NCI-H2171 treated with DMSO at 0.1 percent for 48 hours (cell line): ENCODE data around the gene GFPT1.
"Not testable (repeated sequence)": the region's sequence is repeated elsewhere in the genome, so short reads cannot be mapped to it uniquely, and the experiment has no call there.

ENCODE experiments used
- DNase-seq: peaks from one replicate; lab custom pipeline; 2025; lab: John Stamatoyannopoulos, UW

Gene GFPT1

DNA sequence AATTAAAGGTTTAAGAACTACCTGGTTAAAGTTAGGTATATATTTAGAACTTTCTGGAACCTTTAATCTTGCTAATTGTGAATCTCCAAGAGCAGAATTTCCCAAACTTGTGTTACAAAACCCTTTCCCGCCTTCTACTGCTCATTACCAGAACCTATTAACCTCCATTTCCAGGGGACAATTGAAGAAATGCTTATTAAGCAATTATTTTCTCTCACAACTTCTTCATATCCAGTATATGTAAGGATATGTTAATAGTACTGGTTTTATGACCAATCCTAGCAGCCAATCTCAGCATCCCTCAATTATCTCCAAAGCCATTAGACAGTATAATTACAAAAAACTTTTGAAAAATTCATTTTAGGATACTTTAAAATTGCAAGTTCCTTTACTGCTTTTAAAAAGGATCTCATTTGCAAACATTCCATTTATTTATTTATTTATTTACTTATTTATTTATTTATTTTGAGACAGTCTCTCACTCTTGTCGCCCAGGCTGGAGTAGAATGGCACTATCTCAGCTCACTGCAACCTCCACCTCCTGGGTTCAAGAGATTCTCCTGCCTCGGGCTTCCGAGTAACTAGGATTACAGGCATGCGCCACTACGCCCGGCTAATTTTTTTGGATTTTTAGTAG is 3.7 kb downstream of the GFPT1 start:
- DNase-seq, result no peak

DNA sequence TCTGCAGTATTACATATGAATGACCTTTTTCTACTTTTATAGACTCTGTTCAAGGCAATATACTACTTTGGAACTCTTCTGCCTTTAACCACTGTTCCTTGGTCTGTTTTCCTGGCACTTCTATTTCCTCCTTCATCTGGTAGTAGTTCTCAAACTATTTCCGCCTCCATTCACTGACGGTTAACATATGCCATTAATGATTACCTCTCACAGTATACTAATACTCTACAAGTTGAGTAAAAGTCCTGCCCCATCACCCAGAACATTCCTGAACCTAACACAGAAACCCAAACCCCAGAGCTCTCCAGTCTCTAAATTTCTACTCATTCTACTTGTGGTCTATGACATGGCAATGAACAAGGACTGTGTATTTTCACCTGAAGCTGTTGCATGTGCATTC is 4.5 kb downstream of the GFPT1 start:
- no peak for DNase-seq

DNA sequence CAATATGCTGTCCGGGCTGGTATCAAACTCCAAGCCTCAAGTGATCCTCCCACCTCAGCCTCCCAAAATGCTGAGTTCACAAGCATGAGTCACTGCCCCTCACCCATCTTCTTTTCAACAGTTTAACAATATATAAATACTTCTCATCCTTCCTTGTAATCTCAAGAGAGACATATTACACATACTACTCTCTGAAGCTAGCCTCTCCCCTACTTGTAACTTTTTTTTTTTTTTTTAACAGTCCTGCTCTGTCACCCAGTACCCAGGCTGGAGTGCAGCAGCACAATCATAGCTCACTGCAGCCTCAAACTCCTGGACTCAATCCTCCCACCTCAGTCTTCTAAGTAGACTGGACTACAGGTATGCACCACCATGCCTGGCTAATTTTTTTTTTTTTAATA is 5.7 kb downstream of the GFPT1 start:
- no peak for DNase-seq

DNA sequence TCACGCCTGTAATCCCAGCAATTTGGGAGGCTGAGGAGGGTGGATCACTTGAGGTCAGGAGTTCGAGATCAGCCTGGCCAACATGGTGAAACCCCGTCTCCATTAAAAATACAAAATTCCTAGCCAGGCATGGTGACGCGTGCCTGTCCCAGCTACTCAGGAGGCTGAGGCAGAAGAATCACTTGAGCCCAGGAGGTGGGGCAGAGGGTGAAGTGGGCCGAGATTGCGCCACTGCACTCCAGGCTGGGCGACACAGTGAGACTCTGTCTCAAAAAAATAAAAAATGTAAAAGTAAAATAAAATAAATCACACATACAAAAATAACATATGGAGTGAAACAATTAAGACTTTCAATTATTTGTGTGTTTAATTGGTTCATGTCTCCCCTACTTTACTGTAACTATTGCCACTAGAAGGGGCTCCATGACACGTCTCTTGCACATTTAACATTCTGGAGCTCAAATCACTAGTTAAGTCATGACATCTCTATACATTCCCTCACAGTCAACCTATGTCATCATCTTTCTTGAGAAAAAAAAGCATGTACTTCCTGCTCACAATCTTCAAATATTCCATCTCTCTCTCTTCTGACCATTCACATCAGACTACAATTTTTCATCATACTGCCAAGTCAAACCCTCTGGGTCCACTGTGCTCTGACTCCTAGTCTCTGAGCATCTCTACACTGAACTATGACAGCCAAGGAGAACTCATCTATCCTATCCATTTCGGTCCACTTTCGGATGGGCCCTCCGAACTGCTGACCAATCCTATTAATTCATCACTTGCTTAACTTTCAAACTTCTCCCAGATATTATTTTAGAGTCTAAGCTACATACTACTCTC is 6.7 kb downstream of the GFPT1 start:
- DNase-seq, result no peak

DNA sequence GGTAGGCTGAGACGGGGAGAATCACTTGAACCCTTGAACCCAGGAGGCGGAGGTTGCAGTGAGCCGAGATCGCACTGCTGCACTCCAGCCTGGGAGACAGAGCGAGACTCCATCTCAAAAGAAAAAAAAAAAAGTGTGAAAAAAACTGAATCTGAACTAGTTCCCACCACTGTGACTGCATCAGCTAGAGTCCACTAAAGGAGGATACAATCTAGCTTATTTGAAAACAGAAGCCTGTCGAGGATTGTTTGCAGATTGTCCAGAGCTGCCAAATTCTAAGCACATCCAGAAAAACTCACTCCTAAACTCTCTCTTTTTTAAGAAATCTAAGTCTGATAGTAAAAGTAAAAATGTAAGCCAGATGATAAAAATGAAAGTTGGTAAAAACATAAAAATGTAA is 10.6 kb downstream of the GFPT1 start:
- no peak for DNase-seq

DNA sequence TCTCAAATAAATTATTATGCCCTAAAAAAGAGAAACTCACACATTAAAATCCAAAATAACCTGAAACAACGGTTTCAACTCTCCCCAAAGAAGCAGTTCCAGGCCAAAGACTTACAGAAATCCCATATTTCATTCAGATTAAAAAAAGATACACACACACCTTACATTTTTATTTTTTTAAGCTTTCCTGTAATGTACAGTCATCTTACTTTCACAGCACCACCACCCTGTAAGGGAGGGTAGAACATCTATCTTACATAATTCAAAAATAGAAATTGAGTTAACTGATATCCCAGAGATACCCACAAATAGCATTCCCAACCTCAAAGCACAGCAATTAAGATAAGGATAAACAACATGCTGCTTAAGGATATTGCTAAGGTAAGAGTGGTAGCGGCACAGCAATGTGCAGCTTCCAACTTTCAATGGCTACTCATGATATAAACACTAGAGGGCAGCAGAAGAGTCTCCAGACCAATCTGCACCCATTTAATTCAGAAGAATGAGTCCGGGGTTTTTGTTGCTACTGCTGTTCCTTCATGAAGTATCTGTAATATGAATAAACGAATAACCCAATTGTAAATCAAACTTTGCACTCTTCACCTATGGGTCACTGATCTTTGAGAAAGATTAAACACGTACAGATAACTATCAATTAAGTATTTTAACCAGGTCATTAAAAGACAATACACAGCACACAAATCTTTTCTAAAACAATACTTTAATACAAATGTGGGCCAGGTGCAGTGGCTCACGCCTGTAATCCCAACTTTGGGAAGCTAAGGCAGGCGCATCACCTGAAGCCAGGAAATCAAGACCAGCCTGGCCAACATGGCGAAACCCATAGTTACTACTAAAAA is 11.3 kb downstream of the GFPT1 start:
- DNase-seq, result no peak

DNA sequence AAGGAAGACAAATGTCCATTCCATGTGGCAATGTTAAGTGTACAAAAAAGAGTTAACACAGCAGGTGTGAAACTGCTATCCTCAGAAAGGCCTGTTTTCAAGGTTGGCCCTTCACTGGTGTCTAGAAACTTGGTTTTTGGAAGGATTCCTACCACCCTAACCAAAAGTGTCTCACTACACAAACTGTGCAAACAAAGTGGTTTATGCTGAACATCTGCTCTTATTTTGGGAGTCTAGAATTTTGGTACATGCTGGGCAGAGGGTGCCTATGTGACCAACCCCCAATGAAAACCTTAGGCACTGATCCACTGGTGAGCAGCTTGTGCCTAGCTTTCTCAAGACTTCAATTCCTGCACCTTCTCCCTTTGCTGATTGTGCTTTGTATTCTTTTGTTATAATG is 14.3 kb downstream of the GFPT1 start:
- no peak for DNase-seq

DNA sequence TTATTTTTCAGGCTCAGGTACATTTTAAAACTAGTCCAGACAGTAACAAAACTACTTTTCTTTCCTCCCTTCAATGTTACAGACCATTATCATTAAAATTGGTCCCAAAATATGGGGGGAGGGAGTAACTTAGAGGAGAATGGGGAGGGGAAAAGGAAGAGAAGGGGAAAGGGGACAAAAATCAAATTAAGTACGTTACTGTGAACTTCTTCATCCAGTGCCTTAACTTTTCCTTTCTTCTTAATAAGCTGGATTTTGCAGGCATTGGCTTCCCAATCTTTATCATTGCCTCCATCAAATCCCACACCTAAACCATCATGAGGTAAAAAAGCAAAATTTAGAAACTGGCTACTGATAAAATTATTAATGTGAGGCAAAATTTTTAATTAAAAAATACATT is 17.2 kb downstream of the GFPT1 start:
- no peak for DNase-seq

DNA sequence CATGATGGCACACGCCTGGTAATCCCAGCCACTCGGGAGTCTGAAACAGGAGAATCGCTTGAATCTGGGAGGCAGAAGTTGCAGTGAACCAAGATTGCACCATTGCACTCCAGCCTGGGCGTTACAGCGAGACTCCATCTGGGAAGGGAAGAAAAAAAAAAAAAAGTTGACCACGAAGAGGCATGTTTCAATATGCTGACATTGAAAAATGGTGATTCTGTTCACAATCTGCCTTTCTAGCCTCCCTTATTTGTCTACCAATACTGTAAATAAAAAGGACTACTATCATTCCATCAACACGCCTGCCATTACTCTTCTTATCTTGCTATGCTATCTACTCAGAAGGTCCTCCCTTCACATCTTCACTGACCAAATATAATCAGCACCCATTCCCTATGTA is 18.4 kb downstream of the GFPT1 start:
- no peak for DNase-seq

DNA sequence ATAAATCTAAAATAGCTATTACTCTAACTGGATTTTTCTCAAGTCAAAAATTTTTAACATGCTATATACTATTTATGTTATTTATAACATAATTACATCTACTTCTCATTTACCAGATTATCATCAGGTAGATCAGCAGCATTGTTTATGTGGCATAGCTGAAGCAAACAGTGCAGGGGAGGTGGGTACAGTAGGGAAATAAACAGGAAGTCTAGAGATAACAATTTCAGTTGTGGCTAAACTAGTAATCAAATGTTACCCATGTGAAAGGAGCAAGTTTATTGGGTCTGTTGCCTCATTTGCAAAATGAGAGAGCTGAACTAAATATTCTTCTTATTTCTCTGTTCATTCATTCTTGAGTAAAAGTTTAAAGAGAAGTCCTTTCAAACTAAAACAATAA is 27.7 kb downstream of the GFPT1 start:
- DNase-seq, result no peak

DNA sequence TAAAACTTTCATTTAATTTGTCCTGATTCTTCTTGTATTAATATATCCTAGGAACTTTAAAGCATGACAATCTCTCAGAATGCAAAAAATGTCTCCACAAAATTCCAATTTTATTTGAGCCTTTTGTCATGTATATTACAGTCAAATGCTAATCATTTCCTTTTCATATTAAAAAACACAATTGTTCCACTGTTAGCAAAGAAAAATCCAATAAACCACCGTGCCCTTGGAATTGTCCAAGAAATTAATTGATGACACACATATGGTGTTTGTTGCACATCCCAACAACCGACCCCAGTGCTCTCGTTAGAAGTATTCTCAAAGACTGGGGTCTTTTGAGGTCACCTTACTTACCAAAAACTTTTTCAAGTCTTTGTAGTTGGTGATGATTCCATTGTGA is 28.1 kb downstream of the GFPT1 start:
- DNase-seq, result no peak

DNA sequence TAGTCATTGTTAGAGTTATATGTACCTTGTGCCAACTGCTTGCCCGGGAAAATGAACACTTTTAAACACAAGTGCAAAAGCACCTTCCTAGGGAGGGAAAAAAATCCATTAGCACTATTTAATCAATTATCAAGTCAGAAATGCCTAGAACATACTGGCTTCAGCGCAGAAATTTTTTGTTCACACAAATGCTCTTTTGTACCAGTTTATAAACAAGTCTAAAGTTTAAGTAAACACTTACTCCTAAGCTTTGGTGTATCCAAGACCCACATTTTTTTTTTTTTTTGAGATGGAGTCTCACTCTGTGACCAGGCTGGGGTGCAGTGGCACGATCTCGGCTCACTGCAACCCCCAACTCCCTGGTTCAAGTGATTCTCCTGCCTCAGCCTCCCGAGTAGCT is 30.6 kb downstream of the GFPT1 start:
- DNase-seq, result no peak

DNA sequence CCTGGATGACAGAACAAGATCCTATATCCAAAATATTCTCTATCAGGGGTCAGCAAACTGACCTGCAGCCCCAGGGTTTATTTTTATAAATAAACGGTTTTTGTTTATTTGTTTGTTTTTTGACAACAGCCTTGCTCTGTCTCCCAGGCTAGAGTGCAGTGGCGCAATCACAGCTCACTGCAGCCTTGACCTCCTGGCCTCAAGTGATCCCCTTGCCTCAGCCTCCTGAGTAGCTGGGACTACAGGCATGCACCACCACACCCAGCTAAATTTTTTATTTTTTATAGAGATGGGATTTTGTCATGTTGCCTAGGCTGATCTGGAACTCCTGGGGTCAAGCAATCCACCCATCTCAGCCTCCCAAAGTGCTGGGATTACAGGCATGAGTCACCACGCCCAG is 32.1 kb downstream of the GFPT1 start:
- DNase-seq, result not testable (repeated sequence)

DNA sequence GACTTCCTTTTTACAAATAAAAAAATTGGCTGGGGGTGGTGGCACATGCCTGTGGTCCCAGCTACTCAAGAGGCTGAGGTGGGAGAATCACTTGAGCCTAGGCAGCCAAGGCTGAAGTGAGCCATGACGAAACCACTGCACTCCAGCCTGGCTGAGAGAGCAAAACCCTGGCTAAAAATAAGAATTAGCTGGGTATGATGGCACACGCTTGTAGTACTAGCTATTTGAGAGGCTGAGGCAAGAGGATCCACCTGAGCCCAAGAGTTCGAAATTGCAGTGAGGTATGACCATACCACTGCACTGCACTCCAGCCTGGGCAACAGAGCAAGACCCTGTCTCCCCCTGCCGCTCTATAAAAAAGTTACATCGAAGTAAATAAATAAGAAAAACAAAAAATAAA is 33.7 kb downstream of the GFPT1 start:
- no peak for DNase-seq

DNA sequence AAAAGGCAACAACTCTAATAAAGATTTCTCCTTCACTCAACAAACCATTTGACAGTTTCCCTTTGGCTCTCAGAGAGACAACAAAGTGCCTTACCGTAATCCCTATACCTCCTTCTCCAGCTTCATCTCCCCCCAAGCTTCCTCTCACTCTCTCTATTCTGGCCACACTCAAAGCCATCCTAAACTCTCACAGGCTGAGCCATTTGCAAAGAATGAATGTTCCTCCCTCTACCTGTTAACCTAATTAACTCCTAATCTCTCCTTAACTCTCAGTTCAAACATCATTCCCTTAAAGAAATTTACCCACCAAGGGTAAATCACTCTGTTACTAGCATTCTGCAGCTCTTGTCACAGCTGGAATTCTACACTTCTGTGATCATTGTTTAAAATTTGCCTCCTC is 38.2 kb downstream of the GFPT1 start:
- no peak for DNase-seq

DNA sequence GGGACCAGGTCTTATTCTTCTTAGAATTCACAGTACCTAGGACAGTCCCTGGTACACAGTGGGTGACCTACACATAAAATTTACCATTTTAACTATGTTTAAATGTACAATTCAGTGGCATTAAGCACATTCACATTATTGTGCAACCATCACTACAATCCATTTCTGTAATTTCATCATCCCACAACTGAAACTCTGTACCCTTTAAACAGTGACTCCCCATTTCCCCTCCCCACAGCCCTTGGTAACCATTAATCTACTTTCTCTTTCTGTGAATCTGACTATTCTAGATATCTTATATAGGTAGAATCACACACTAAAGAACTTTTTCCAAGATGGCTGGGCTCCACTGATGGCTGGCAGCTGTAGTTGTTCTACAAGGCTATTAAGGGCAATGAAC is 41.6 kb downstream of the GFPT1 start:
- DNase-seq, result no peak

DNA sequence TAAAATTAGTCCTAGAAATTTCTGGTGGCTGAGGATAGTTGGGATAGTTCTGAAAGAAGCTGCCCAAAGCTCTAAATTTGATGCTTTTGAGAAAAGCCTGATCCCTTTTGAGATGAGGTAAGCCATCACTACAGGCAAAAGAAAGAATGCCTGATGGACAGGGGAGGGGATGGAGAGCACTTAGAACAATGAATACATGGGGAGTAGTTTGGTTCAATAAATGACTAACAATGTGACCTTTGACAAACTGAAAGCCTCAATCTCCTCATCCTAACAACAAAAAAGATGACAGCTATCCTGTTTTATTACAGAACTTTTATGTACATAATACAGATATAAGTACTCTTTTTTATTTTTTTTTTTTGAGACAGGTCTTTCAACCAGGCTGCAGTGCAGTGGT is 42.7 kb downstream of the GFPT1 start:
- DNase-seq, result no peak

DNA sequence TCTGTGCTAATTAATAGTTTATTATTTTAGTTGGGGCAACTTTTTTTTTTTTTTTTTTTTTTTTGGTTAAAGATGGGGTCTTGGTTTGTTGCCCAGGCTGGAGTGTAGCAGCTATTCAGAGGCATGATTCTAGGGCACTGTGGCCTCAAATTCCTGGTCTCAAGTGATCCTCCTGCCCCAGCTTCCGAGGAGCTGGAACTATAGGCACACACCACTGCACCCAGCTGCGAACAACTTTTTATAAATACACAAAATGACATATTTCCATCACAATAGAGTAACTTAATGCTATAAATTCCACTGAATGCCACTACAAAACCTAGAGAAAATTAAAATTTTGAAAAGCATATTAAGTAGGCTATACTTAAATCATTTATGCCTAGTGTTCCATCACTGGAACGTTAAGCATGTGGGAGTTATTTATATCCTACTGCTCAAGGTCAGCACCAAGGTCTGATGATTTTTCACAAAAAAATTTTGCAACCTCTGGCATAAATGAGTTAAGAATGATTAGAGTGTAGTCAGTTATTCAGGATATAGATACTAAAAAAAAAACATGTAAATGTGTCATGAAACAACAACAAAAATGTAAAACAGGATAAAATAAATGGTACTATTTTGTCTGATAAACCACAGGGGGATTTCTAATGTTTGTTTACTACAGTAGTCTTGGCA is 46.8 kb downstream of the GFPT1 start:
- DNase-seq, result no peak

DNA sequence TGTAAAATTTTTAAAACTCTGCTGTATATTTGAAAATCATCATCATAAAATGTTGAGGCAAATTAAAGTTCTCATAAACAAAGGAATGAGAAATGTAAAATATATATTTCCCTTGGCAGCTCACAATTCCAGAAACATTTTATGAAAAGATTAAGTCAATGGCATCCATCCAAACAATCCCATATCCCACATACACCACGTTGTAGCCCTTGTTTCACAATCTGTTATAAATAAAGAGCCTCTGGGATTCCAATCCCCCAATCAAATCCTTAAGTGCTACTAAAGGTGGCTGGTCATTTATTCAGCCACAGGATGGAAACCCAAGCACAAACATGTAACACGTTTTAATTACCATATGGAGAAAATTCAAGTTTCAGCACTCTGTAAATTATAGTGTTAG is 51.7 kb downstream of the GFPT1 start:
- DNase-seq, result no peak

DNA sequence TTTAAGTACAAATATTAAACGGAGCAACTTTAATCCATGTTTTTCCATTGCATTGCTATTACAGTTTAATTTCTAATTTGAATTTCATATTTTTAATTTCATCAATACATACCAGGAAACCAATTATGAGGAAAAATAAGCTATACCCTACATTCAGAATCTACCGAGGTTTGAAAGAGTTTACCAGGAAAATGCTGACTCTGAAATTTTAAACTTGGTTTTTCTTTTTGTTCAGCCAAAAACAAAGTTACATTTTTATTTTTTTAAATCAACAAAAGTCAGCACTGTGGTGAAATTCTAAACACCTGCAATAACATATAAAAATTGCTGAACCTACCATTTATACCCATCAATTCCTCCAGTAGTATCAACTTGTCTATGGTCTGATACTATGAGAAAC is 53.7 kb downstream of the GFPT1 start:
- DNase-seq, result no peak

DNA sequence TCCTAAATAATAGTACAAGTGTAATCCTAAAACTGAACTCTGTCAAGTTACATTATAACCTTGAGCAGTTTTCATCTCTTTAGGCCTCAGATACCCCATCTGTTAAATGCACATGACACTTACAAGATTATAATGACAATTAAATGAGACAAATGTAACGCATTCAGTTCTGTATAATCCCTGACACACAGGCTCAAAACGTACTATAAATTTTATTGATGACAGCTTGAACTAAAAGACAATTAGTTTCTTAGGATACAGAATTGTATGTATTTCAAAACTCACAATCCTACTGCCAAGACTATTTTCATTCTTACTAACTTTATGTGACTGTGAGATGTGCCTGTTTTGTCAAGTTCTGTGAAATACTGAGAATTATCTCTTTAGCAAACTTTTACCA is 56.2 kb downstream of the GFPT1 start:
- DNase-seq, result no peak

DNA sequence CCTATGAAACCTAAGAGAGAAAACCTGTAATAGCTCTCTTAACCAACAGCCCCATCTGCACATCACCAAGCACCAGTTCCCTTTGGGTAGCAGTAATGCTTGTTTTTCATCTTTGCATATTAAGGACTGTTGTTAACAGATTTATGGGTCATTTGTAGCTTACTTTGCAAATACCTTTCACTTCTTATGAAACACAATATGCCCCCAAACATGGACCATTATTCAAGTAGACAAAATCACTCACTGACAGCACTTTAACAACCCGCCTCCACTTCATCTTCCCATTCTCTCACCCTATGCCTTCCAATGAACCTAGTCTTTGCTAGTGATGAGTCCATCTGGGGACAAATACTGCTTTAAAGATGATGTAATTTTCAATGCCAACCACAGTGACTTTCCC is 64.4 kb downstream of the GFPT1 start:
- no peak for DNase-seq
